Astrocyte of the cerebellum (primary cell): ENCODE measurements around the gene TBC1D21.

ENCODE experiments used
- DNase-seq: peaks from one replicate; pipeline ENCODE4 v3.0.0-alpha.2; 2011; ENCODE audit warnings: low read depth
- H3K4me3 ChIP-seq: 2 replicates; pipeline ENCODE4 v1.5.1; 2011; ENCODE audit warnings: mild to moderate bottlenecking, low read depth, low read length, moderate library complexity
- CTCF ChIP-seq: IDR thresholded peaks from 2 replicates; pipeline ENCODE4 v1.5.1; 2012; ENCODE audit warnings: low read length, low read depth, moderate library complexity, mild to moderate bottlenecking; ENCODE audit errors: missing control alignments
- in situ Hi-C: cut with HindIII; loops from 2 replicates; pipeline ENCODE4 v1.10.0; 2017; ENCODE audit warnings: low sequenced_read_pairs

The TBC1D21 gene

GRCh38 chr15:73930790-73931281 is 57.5 kb downstream of the TBC1D21 start:
- DNase-seq: peak; percentile 58
- in situ Hi-C loops: no loop called here
- TF ChIP-seq CTCF: no peak
- peak overlapping the region; percentile 80 for H3K4me3 ChIP-seq

- no peak for TF ChIP-seq CTCF
- in situ Hi-C loops: no loop called here
Measured at GRCh38 chr15:73931441-73931840, 58.1 kb downstream of the TBC1D21 start.

GRCh38 chr15:73932381-73933191 is 59.2 kb downstream of the TBC1D21 start:
- no peak for DNase-seq
- H3K4me3 ChIP-seq: no peak overlapping the region
- in situ Hi-C loops: no loop called here
- no peak for TF ChIP-seq CTCF

More at GRCh38 chr15:73931441-73931840, 58.1 kb downstream of the TBC1D21 start:
- H3K4me3 ChIP-seq: peak overlapping the region; percentile 80
- no peak for DNase-seq

GRCh38 chr15:73934281-73934680 is 60.9 kb downstream of the TBC1D21 start:
- TF ChIP-seq CTCF: no peak
- no peak for DNase-seq
- no peak overlapping the region for H3K4me3 ChIP-seq
- in situ Hi-C loops: no loop called here

- DNase-seq: no peak
- H3K4me3 ChIP-seq: no peak overlapping the region
- no peak for TF ChIP-seq CTCF
- in situ Hi-C loops: no loop called here
Measured at GRCh38 chr15:73935547-73935946, 62.2 kb downstream of the TBC1D21 start.

GRCh38 chr15:73936181-73936580 is 62.8 kb downstream of the TBC1D21 start:
- peak; percentile 40 for TF ChIP-seq CTCF

More at GRCh38 chr15:73936181-73936580, 62.8 kb downstream of the TBC1D21 start:
- no peak for DNase-seq
- in situ Hi-C loops: no loop called here
- no peak overlapping the region for H3K4me3 ChIP-seq
